Measurements from ENCODE around the gene TMC2. TPM values are rescaled to one million over a fixed set of nuclear protein-coding genes. Genes with fewer than 3 reads are reported as not detected.
A peak's percentile ranks its signal among the peaks of the same experiment; 100 is the strongest.

The TMC2 gene
- polyA plus RNA-seq, 1 of the 3 experiments (the other 2 are of a cell fraction) = not detected

- TF ChIP-seq CHD2 (IDR thresholded peaks at IDR 0.05; ENCODE audit: low read length, partially characterized antibody) (no peak), MEF2A (IDR thresholded peaks at IDR 0.05; ENCODE audit: borderline replicate concordance, low read depth) (no peak), EP300 (IDR thresholded peaks at IDR 0.05; ENCODE audit: borderline replicate concordance in 1 of 2, low read depth in 1 of 2, low read length in 1 of 2) (no peak), FOXM1 (IDR thresholded peaks at IDR 0.05; ENCODE audit: low read depth) (no peak), TEAD4 (IDR thresholded peaks at IDR 0.05; ENCODE audit: borderline replicate concordance, insufficient read depth) (no peak), EZH2phosphoT487 (IDR thresholded peaks at IDR 0.05; ENCODE audit: borderline replicate concordance, low read depth) (no peak), MAX (IDR thresholded peaks at IDR 0.05; ENCODE audit: low read depth) (peak; percentile 95), USF2 (IDR thresholded peaks at IDR 0.05; ENCODE audit: borderline replicate concordance, low read depth, low read length) (peak; percentile 28; the same call in 1 of the 2 replicates)
- TF ChIP-seq, protein P1, sequence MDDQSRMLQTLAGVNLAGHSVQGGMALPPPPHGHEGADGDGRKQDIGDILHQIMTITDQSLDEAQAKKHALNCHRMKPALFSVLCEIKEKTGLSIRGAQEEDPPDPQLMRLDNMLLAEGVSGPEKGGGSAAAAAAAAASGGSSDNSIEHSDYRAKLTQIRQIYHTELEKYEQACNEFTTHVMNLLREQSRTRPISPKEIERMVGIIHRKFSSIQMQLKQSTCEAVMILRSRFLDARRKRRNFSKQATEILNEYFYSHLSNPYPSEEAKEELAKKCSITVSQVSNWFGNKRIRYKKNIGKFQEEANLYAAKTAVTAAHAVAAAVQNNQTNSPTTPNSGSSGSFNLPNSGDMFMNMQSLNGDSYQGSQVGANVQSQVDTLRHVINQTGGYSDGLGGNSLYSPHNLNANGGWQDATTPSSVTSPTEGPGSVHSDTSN (IDR thresholded peaks at IDR 0.05) = no peak
Observed at GRCh38 chr20:2652724-2653555, 116.6 kb downstream of the TMC2 start (continued).

DNA sequence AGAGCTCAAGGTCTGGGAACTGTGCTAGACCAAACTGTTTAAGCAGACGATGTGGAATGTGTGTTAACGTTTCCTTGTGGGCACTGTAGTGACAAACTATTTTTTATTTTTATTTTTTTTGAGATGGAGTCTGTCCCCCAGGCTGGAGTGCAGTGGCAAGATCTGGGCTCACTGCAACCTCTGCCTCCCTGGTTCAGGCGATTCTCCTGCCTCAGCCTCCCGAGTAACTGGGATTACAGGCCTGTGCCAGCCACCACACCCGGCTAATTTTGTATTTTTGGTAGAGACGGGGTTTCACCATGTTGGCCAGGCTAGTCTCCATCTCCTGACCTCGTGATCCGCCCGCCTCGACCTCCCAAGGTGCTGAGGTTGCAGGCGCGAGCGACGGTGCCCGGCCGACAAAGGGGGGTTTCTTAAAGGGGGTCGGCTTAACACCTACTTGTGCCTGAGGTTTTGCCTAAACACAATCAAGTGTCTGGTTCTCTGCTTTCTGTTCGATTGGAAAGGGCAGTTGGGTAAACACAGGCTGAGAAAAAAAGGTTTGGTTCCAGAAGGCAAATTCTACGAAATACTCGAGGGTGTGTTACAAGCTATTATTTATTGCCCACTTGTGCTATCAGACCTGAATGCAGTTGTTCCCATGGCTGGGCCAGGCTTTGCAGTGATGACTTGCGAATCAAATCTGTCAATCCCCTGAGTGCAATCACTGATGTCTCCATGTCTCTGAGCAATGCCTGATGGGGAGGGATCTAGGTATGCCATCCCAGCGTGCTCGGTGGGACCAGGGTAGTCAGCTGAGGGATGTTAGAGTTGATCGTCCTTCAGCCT, 117.4 kb downstream of the TMC2 start:
- H3K4me1 ChIP-seq (ENCODE audit: control insufficient read depth in 1 of 2, insufficient read depth in 2 of 2, low read depth in 1 of 2, low read length in 1 of 2) = peaks cover 6 to 18% of the 10 kb centered on the region in 2 experiments; a peak in 3 of 4 replicates
- no peaks in the 10 kb centered on the region for H3K9me3 ChIP-seq
- peak overlapping the region; percentile 78 for H3K4me2 ChIP-seq
- DNase-seq = no peak
- no peak overlapping the region for H2AFZ ChIP-seq (ENCODE audit: low read depth)
- peaks cover 44 to 48% of the 10 kb centered on the region in 2 experiments for H3K36me3 ChIP-seq (replicated peaks in 1 of 2; ENCODE audit: control insufficient read depth in 1 of 2, insufficient read depth in 2 of 2, low read length in 1 of 2)
- TF ChIP-seq, protein P1 (IDR thresholded peaks at IDR 0.05) = no peak
- TF ChIP-seq, protein P2, sequence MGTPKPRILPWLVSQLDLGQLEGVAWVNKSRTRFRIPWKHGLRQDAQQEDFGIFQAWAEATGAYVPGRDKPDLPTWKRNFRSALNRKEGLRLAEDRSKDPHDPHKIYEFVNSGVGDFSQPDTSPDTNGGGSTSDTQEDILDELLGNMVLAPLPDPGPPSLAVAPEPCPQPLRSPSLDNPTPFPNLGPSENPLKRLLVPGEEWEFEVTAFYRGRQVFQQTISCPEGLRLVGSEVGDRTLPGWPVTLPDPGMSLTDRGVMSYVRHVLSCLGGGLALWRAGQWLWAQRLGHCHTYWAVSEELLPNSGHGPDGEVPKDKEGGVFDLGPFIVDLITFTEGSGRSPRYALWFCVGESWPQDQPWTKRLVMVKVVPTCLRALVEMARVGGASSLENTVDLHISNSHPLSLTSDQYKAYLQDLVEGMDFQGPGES (IDR thresholded peaks at IDR 0.05; ENCODE audit: low read depth, low read length) = no peak
- no peak for TF ChIP-seq POLR2AphosphoS5 (IDR thresholded peaks at IDR 0.05; ENCODE audit: low read depth, low read length)
- no peak for TF ChIP-seq ELF1 (IDR thresholded peaks at IDR 0.05)
- TF ChIP-seq NRF1 (IDR thresholded peaks at IDR 0.05; ENCODE audit: low read depth, low read length) = no peak
- no peak for TF ChIP-seq USF2 (IDR thresholded peaks at IDR 0.05; ENCODE audit: borderline replicate concordance, low read depth, low read length)
- no peak for TF ChIP-seq RXRA (IDR thresholded peaks at IDR 0.05; ENCODE audit: borderline replicate concordance, low read depth)
- TF ChIP-seq, protein P3, sequence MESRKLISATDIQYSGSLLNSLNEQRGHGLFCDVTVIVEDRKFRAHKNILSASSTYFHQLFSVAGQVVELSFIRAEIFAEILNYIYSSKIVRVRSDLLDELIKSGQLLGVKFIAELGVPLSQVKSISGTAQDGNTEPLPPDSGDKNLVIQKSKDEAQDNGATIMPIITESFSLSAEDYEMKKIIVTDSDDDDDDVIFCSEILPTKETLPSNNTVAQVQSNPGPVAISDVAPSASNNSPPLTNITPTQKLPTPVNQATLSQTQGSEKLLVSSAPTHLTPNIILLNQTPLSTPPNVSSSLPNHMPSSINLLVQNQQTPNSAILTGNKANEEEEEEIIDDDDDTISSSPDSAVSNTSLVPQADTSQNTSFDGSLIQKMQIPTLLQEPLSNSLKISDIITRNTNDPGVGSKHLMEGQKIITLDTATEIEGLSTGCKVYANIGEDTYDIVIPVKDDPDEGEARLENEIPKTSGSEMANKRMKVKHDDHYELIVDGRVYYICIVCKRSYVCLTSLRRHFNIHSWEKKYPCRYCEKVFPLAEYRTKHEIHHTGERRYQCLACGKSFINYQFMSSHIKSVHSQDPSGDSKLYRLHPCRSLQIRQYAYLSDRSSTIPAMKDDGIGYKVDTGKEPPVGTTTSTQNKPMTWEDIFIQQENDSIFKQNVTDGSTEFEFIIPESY (IDR thresholded peaks at IDR 0.05; ENCODE audit: borderline replicate concordance, low read depth) = no peak
- TF ChIP-seq SIN3A (IDR thresholded peaks at IDR 0.05; ENCODE audit: borderline replicate concordance, low read depth, low read length) = no peak
- TF ChIP-seq TCF12 (IDR thresholded peaks at IDR 0.05) = no peak
- TF ChIP-seq CHD2 (IDR thresholded peaks at IDR 0.05; ENCODE audit: low read length, partially characterized antibody) = no peak
- H4K20me1 ChIP-seq (ENCODE audit: insufficient read depth) = peaks cover 45% of the 10 kb centered on the region
- POLR2A ChIA-PET = interaction anchor here (1.0 to 2.7 kb wide), 6 partner anchors 10 to 184 kb away, joined by 3 to 35 read pairs (median 6); partner anchors contain the start of genes IDH3B and SNRPB
- H3K9me2 ChIP-seq = no peaks in the 10 kb centered on the region
- peak overlapping the region; percentile 97 for H3K9ac ChIP-seq
- H3K27ac ChIP-seq (ENCODE audit: low read depth in 2 of 2, low read length in 1 of 2) = peak overlapping the region in 1 of 2 experiments; percentile 87; a peak in 2 of 4 replicates
- peaks cover 58% of the 10 kb centered on the region for H3K79me2 ChIP-seq (ENCODE audit: insufficient read depth)
- peak overlapping the region; percentile 72 to 94 for H3K4me3 ChIP-seq (ENCODE audit: low read depth in 2 of 2, low read length in 1 of 2)
- peaks cover 47% of the 10 kb centered on the region for H3F3A ChIP-seq (replicated peaks; ENCODE audit: insufficient read depth)
- H3K27me3 ChIP-seq (ENCODE audit: insufficient read depth) = no peaks in the 10 kb centered on the region
- 16% methylated on average over 24 of the region's 24 CpGs for WGBS (ENCODE audit: low lambda C conversion rate)
- CTCF ChIA-PET = interaction anchor here (0.9 to 10.6 kb wide), 4 partner anchors 10 to 132 kb away, joined by 3 to 133 read pairs (median 4); no protein-coding TSS in a partner anchor
